ENCODE data around the gene TRPM1.

GRCh38 chr15:31147944-31148296, 46.4 kb upstream of the TRPM1 start:
- no peak for TF ChIP-seq POLR2A (IDR thresholded peaks at IDR 0.05)
- TF ChIP-seq CTCF (IDR thresholded peaks at IDR 0.05): no peak

Data from body of pancreas (tissue), 4 donors.